ENCODE data around the gene CHCHD3. TPM values are rescaled to one million over a fixed set of nuclear protein-coding genes. Genes with fewer than 3 reads are reported as not detected.

Gene CHCHD3
- total RNA-seq, 1 experiment from 2014 or later = 149 TPM

- peak overlapping the region; percentile 65 for H3K27ac ChIP-seq (ENCODE audit: low read length)
- TF ChIP-seq EZH2phosphoT487 (IDR thresholded peaks at IDR 0.05; ENCODE audit: borderline replicate concordance, low read length) (no peak), EZH2 (IDR thresholded peaks at IDR 0.05; ENCODE audit: low read length, unreplicated experiment) (no peak)
- TF ChIP-seq, protein P1, sequence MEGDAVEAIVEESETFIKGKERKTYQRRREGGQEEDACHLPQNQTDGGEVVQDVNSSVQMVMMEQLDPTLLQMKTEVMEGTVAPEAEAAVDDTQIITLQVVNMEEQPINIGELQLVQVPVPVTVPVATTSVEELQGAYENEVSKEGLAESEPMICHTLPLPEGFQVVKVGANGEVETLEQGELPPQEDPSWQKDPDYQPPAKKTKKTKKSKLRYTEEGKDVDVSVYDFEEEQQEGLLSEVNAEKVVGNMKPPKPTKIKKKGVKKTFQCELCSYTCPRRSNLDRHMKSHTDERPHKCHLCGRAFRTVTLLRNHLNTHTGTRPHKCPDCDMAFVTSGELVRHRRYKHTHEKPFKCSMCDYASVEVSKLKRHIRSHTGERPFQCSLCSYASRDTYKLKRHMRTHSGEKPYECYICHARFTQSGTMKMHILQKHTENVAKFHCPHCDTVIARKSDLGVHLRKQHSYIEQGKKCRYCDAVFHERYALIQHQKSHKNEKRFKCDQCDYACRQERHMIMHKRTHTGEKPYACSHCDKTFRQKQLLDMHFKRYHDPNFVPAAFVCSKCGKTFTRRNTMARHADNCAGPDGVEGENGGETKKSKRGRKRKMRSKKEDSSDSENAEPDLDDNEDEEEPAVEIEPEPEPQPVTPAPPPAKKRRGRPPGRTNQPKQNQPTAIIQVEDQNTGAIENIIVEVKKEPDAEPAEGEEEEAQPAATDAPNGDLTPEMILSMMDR (conservative IDR thresholded peaks at IDR 0.05; ENCODE audit: low read depth, low read length) = no peak
- no peaks in the 10 kb centered on the region for H3K9me3 ChIP-seq (ENCODE audit: low read length)
- POLR2A ChIA-PET (ENCODE audit: unreplicated experiment) = no interaction called here
- DNase-seq (no peak), ATAC-seq (no peak)
- H3F3A ChIP-seq (ENCODE audit: low read length, unreplicated experiment) = peaks cover 4% of the 10 kb centered on the region
- intact Hi-C loops (cut with micrococcal nuclease) = loop anchor here (1.0 to 5.0 kb wide), 2 partner anchors 20 to 728 kb away; no protein-coding TSS in a partner anchor
- CTCF ChIA-PET = no interaction called here
- peak overlapping the region; percentile 36 for H3K4me2 ChIP-seq (ENCODE audit: low read length)
- peaks cover 22% of the 10 kb centered on the region for H3K4me1 ChIP-seq (ENCODE audit: insufficient read depth, low read length)
- no peaks in the 10 kb centered on the region for H4K20me1 ChIP-seq (ENCODE audit: low read length)
- no peaks in the 10 kb centered on the region for H3K9me2 ChIP-seq (replicated peaks; ENCODE audit: low read length)
- H3K9ac ChIP-seq (ENCODE audit: low read length) = no peak overlapping the region
- no peaks in the 10 kb centered on the region for H3K79me2 ChIP-seq (ENCODE audit: low read length)
- no peak overlapping the region for H2AFZ ChIP-seq (ENCODE audit: low read length)
- H3K36me3 ChIP-seq (ENCODE audit: low read depth, low read length) = peaks cover 6% of the 10 kb centered on the region; the same call in 1 of the 2 replicates
- H3K27me3 ChIP-seq (ENCODE audit: low read length) = no peaks in the 10 kb centered on the region
- no TSS peak for BruUV-seq (replicated peaks)
- H3K4me3 ChIP-seq (ENCODE audit: low read length) = no peak overlapping the region
These were observed 297.5 kb downstream of the CHCHD3 start for GRCh38 chr7:132784406-132784805.

GRCh38 chr7:132783824-132784223, 298.1 kb downstream of the CHCHD3 start:
- Histone ChIP-seq H3K79me2 (ENCODE audit: low read length) (no peaks in the 10 kb centered on the region), H3K27ac (ENCODE audit: low read length) (peak overlapping the region; percentile 65), H3K9ac (ENCODE audit: low read length) (no peak overlapping the region), H3K27me3 (ENCODE audit: low read length) (no peaks in the 10 kb centered on the region), H3K4me1 (ENCODE audit: insufficient read depth, low read length) (peaks cover 22% of the 10 kb centered on the region), H4K20me1 (ENCODE audit: low read length) (no peaks in the 10 kb centered on the region), H3K36me3 (ENCODE audit: low read depth, low read length) (peaks cover 3% of the 10 kb centered on the region; the same call in 1 of the 2 replicates), H2AFZ (ENCODE audit: low read length) (no peak overlapping the region), H3F3A (ENCODE audit: low read length, unreplicated experiment) (peaks cover 4% of the 10 kb centered on the region), H3K4me3 (ENCODE audit: low read length) (no peak overlapping the region), H3K9me3 (ENCODE audit: low read length) (no peaks in the 10 kb centered on the region), H3K4me2 (ENCODE audit: low read length) (peak overlapping the region; percentile 48), H3K9me2 (replicated peaks; ENCODE audit: low read length) (no peaks in the 10 kb centered on the region)
- ChIA-PET CTCF (no interaction called here), POLR2A (ENCODE audit: unreplicated experiment) (no interaction called here)
- BruUV-seq (replicated peaks) = no TSS peak
- DNase-seq = peak; percentile 94
- TF ChIP-seq, protein P1 (conservative IDR thresholded peaks at IDR 0.05; ENCODE audit: low read depth, low read length) = no peak
- TF ChIP-seq EZH2phosphoT487 (IDR thresholded peaks at IDR 0.05; ENCODE audit: borderline replicate concordance, low read length) = no peak
- TF ChIP-seq EZH2 (IDR thresholded peaks at IDR 0.05; ENCODE audit: low read length, unreplicated experiment) = no peak
- peak; percentile 97 for ATAC-seq
- intact Hi-C loops (cut with micrococcal nuclease) = loop anchor here (1.0 to 5.0 kb wide), 2 partner anchors 20 to 728 kb away; no protein-coding TSS in a partner anchor

- Histone ChIP-seq H3K4me1 (ENCODE audit: insufficient read depth, low read length) (peaks cover 22% of the 10 kb centered on the region), H3K9me2 (replicated peaks; ENCODE audit: low read length) (no peaks in the 10 kb centered on the region), H3K36me3 (ENCODE audit: low read depth, low read length) (peaks cover 3% of the 10 kb centered on the region; the same call in 1 of the 2 replicates), H3K79me2 (ENCODE audit: low read length) (no peaks in the 10 kb centered on the region), H3K4me2 (ENCODE audit: low read length) (peak overlapping the region; percentile 48), H3K9ac (ENCODE audit: low read length) (no peak overlapping the region), H3F3A (ENCODE audit: low read length, unreplicated experiment) (peaks cover 4% of the 10 kb centered on the region), H3K27me3 (ENCODE audit: low read length) (no peaks in the 10 kb centered on the region), H3K27ac (ENCODE audit: low read length) (peak overlapping the region; percentile 65), H3K9me3 (ENCODE audit: low read length) (no peaks in the 10 kb centered on the region), H2AFZ (ENCODE audit: low read length) (no peak overlapping the region), H3K4me3 (ENCODE audit: low read length) (no peak overlapping the region), H4K20me1 (ENCODE audit: low read length) (no peaks in the 10 kb centered on the region)
- DNase-seq (peak; percentile 30), ATAC-seq (no peak)
- ChIA-PET POLR2A (ENCODE audit: unreplicated experiment) (no interaction called here), CTCF (no interaction called here)
- TF ChIP-seq, protein P1 (conservative IDR thresholded peaks at IDR 0.05; ENCODE audit: low read depth, low read length) = no peak
- TF ChIP-seq EZH2phosphoT487 (IDR thresholded peaks at IDR 0.05; ENCODE audit: borderline replicate concordance, low read length) = no peak
- no peak for TF ChIP-seq EZH2 (IDR thresholded peaks at IDR 0.05; ENCODE audit: low read length, unreplicated experiment)
- BruUV-seq (replicated peaks) = no TSS peak
- intact Hi-C loops (cut with micrococcal nuclease) = loop anchor here (5.0 kb wide), 1 partner anchor 729 kb away; no protein-coding TSS in a partner anchor
These were observed 298.9 kb downstream of the CHCHD3 start for GRCh38 chr7:132782777-132783640.
